ENCODE measurements around the gene RTN4RL1. TPM values are rescaled to one million over a fixed set of nuclear protein-coding genes. Genes with fewer than 3 reads are reported as not detected.

The RTN4RL1 gene
- total and polyA plus RNA-seq, 2 donors from 2014 or later: 2.0 to 10.7 TPM

DNA sequence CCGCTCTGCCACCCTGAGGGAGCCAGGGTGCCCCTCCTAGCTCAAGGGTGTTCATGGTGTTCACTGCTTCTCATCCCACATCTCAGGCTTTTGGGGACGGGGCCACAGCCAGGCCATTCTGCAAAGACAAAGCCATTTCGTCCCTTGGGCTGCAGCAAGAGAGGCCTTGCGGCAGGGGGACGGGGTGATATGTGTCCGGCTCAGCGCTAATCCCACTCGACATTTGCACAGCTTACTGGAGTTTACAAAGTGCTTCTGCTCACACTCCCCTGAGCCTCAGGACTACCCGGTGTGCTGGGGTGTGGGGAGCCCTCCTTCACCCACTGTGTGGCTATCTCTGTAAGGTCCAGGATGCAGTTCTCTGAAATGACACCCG, 84.3 kb downstream of the RTN4RL1 start:
- Histone ChIP-seq H3K9me3 (ENCODE audit: control insufficient read depth in 2 of 3, insufficient read depth in 1 of 3, low read length in 3 of 3) (no peaks in the 10 kb centered on the region), H3K27me3 (ENCODE audit: control insufficient read depth, insufficient read depth, low read length) (no peaks in the 10 kb centered on the region), H3K4me3 (ENCODE audit: low read length in 3 of 3) (no peak overlapping the region), H3K4me1 (ENCODE audit: control insufficient read depth in 2 of 3, insufficient read depth in 2 of 3, low read depth in 1 of 3, low read length in 3 of 3) (peaks cover 0 to 5% (median 0%) of the 10 kb centered on the region in 3 donors), H3K27ac (ENCODE audit: low read depth in 2 of 2, low read length in 2 of 2) (no peak overlapping the region), H3K9ac (ENCODE audit: low read length in 3 of 3) (no peak overlapping the region), H3K36me3 (ENCODE audit: control insufficient read depth in 2 of 3, insufficient read depth in 3 of 3, low read length in 3 of 3) (no peaks in the 10 kb centered on the region)
- DNase-seq (no peak), FAIRE-seq (no peak)
- TF ChIP-seq, protein P1, sequence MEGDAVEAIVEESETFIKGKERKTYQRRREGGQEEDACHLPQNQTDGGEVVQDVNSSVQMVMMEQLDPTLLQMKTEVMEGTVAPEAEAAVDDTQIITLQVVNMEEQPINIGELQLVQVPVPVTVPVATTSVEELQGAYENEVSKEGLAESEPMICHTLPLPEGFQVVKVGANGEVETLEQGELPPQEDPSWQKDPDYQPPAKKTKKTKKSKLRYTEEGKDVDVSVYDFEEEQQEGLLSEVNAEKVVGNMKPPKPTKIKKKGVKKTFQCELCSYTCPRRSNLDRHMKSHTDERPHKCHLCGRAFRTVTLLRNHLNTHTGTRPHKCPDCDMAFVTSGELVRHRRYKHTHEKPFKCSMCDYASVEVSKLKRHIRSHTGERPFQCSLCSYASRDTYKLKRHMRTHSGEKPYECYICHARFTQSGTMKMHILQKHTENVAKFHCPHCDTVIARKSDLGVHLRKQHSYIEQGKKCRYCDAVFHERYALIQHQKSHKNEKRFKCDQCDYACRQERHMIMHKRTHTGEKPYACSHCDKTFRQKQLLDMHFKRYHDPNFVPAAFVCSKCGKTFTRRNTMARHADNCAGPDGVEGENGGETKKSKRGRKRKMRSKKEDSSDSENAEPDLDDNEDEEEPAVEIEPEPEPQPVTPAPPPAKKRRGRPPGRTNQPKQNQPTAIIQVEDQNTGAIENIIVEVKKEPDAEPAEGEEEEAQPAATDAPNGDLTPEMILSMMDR (IDR thresholded peaks at IDR 0.05; ENCODE audit: borderline replicate concordance, extremely low read depth, insufficient read depth): no peak
- intact Hi-C loops (cut with DNase I): no loop called here

DNA sequence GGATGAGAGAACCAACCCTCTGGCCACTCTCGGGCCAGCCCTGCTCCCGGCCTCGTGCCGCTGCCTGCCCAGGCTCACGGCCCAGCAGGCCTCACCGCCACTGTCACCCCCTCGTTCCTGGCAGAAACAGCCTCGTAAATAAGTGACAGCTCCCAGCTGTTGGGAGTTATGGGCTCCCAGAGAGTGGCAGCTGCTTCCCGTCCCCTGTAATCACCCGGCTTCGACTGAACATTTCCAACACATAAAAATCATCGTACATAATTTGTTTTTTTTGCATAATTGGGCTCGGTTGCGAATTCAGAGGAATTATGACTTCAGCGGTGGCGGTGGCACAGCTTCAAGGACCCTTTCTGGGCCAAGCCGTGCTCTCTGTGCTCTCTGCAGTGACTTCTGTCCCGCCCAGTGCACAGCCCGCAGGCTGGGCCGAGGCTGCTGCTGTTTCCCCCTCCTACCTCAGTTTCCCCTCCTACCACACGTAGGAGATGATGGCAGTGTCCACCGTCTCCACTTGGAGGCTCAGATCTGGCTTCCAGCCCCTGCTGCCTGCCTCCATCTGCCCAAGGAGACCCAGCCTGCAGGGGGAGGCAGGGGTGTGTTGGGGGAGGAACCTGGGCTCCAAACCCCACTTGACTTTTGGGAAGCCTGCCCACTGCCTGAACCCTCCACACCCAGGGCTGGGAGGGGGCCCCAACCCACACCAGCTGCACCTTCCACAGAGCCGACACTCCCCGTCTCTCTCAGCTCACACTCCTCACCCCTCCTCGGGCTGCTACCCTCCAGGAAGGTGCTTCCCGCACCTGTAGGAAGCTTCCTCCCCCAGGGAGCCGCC, 84.9 kb downstream of the RTN4RL1 start:
- TF ChIP-seq, protein P1 (IDR thresholded peaks at IDR 0.05; ENCODE audit: borderline replicate concordance, extremely low read depth, insufficient read depth): no peak
- DNase-seq (peak; percentile 87 to 96 (median 91)), FAIRE-seq (no peak)
- Histone ChIP-seq H3K4me1 (ENCODE audit: control insufficient read depth in 2 of 3, insufficient read depth in 2 of 3, low read depth in 1 of 3, low read length in 3 of 3) (peaks cover 0 to 5% (median 0%) of the 10 kb centered on the region in 3 donors), H3K27ac (ENCODE audit: low read depth in 2 of 2, low read length in 2 of 2) (peak overlapping the region in 1 of 2 donors; percentile 17), H3K4me3 (ENCODE audit: low read length in 3 of 3) (no peak overlapping the region), H3K27me3 (ENCODE audit: control insufficient read depth, insufficient read depth, low read length) (no peaks in the 10 kb centered on the region), H3K36me3 (ENCODE audit: control insufficient read depth in 2 of 3, insufficient read depth in 3 of 3, low read length in 3 of 3) (no peaks in the 10 kb centered on the region), H3K9ac (ENCODE audit: low read length in 3 of 3) (no peak overlapping the region), H3K9me3 (ENCODE audit: control insufficient read depth in 2 of 3, insufficient read depth in 1 of 3, low read length in 3 of 3) (no peaks in the 10 kb centered on the region)
- intact Hi-C loops (cut with DNase I): no loop called here

DNA sequence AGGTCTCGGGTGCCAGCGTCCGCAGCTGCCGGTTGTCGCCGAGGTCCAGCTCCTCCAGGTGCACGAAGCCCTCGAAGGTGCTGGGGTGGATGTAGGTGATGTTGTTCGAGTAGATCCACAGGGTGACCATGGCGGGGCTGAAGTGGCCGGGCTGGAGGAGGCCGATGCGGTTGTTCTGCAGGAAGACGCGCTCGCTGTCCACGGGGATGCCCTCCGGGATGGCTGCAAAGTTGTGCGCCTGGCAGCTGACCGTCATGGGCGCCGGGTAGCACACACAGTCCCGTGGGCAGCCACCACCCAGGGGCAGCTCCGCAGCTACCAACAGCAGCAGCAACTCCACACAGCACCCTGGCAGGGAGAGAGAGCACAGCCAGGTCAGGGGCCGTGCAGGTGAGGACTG, 87.7 kb downstream of the RTN4RL1 start:
- FAIRE-seq (no peak), DNase-seq (no peak)
- TF ChIP-seq, protein P1 (IDR thresholded peaks at IDR 0.05; ENCODE audit: borderline replicate concordance, extremely low read depth, insufficient read depth): no peak
- H3K9me3 ChIP-seq (ENCODE audit: control insufficient read depth in 2 of 3, insufficient read depth in 1 of 3, low read length in 3 of 3): no peaks in the 10 kb centered on the region
- H3K4me1 ChIP-seq (ENCODE audit: control insufficient read depth in 2 of 3, insufficient read depth in 2 of 3, low read depth in 1 of 3, low read length in 3 of 3): peaks cover 0 to 5% (median 0%) of the 10 kb centered on the region in 3 donors
- no peaks in the 10 kb centered on the region for H3K27me3 ChIP-seq (ENCODE audit: control insufficient read depth, insufficient read depth, low read length)
- H3K36me3 ChIP-seq (ENCODE audit: control insufficient read depth in 2 of 3, insufficient read depth in 3 of 3, low read length in 3 of 3): no peaks in the 10 kb centered on the region
- no peak overlapping the region for H3K27ac ChIP-seq (ENCODE audit: low read depth in 2 of 2, low read length in 2 of 2)
- intact Hi-C loops (cut with DNase I): no loop called here
- no peak overlapping the region for H3K9ac ChIP-seq (ENCODE audit: low read length in 3 of 3)
- H3K4me3 ChIP-seq (ENCODE audit: low read length in 3 of 3): no peak overlapping the region
